HUES64 (cell line): ENCODE data around the gene PLCL1.

ENCODE experiments used
- H3K27ac ChIP-seq: 2 replicates; pipeline ENCODE4 v1.7.0; 2013; ENCODE audit warnings: low read depth, low read length, inconsistent platforms
- H3K27me3 ChIP-seq: 2 replicates; pipeline ENCODE4 v1.6.1; 2013; ENCODE audit warnings: mild to moderate bottlenecking, low read length; ENCODE audit not compliant: insufficient read depth
- H3K36me3 ChIP-seq: 2 replicates; pipeline ENCODE4 v1.6.1; 2013; ENCODE audit warnings: mild to moderate bottlenecking, low read length; ENCODE audit not compliant: insufficient read depth
- H3K4me1 ChIP-seq: 2 replicates; pipeline ENCODE4 v1.6.1; 2013; ENCODE audit warnings: mild to moderate bottlenecking, low read length, moderate library complexity; ENCODE audit not compliant: insufficient read depth
- H3K4me3 ChIP-seq: 2 replicates; pipeline ENCODE4 v1.5.1; 2013; ENCODE audit warnings: mild to moderate bottlenecking, low read length, moderate library complexity
- H3K9ac ChIP-seq: 2 replicates; pipeline ENCODE4 v1.6.1; 2013; ENCODE audit warnings: mild to moderate bottlenecking, low read depth, low read length
- H3K9me3 ChIP-seq: 2 replicates; pipeline ENCODE4 v1.6.1; 2013; ENCODE audit warnings: low read depth, low read length; ENCODE audit not compliant: insufficient read depth
- WGBS: fragments of 150-250, 120-280 bp; methylation state at CpG from one replicate; pipeline ENCODE4 v1.1.7; 2013; ENCODE audit warnings: missing lambda C conversion rate; 5-methylcytosine and 5-hydroxymethylcytosine counted together

The PLCL1 gene

DNA sequence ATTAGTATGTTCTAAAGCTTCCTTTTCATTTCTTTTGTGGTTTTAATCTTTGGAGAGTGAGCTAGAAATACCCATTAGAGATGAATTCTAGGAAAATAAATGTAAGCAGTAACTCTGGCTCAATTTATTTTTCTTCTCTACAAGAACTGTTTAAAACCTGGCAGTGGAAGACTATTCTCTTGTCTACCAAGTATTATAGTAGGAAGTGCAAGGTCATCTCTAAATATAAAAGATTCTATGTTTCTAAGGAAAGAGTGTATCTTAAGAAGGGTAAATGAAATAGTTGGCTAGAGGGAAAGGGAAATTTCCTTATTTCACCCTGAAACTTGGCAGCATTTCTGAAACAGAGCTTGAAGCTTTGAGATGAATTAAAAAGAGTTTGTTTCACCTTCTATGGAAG, 35.5 kb downstream of the PLCL1 start:
- Histone ChIP-seq H3K36me3 (no peaks in the 10 kb centered on the region), H3K9me3 (no peaks in the 10 kb centered on the region), H3K4me1 (no peaks in the 10 kb centered on the region), H3K27me3 (no peaks in the 10 kb centered on the region), H3K4me3 (no peak overlapping the region), H3K27ac (no peak overlapping the region), H3K9ac (no peak overlapping the region)

DNA sequence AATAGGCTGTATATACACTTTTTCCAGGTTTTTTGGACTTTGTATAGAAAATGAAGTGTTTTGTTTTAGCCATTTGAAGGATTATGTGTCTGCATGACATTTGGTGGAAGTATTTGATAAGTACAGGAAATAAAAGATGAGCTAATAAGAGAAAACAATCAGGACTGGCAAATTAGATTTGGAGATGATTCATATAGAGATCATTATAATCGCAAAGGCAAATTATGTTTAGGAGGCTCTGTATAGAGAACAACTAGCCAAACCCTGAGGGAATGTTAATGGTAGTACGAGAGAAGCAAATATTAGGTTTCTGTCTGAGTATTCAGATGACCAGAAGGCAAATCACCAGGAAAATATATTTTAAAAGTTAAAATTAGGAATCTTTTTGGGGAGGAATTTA, 41.7 kb downstream of the PLCL1 start:
- 96% methylated on average over 2 of the region's 2 CpGs for WGBS
- Histone ChIP-seq H3K9ac (no peak overlapping the region), H3K4me1 (no peaks in the 10 kb centered on the region), H3K27ac (no peak overlapping the region), H3K36me3 (no peaks in the 10 kb centered on the region), H3K4me3 (no peak overlapping the region), H3K9me3 (no peaks in the 10 kb centered on the region), H3K27me3 (no peaks in the 10 kb centered on the region)

DNA sequence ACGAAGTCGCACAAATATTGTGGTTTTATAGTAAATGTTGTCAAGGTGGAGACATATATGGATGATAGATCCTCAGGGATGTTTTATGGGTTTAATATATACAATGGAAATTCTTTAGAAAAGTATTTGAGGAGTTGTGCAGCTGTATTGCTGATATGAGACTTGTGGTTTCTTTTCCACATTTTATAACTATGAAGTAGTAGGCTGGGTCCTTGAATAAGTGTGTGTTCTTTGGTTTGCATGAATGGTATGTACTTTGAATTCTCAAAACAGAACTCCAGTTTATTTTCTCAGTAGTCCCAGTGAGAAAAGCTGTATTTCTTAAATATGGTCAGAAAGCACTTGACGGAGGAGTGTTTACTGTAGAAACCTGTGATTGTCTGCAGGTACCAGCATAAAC, 42.4 kb downstream of the PLCL1 start:
- no peaks in the 10 kb centered on the region for H3K4me1 ChIP-seq
- H3K4me3 ChIP-seq, result no peak overlapping the region
- WGBS, result 90% methylated on average over 2 of the region's 3 CpGs
- no peak overlapping the region for H3K9ac ChIP-seq
- no peak overlapping the region for H3K27ac ChIP-seq
- no peaks in the 10 kb centered on the region for H3K27me3 ChIP-seq
- H3K9me3 ChIP-seq, result no peaks in the 10 kb centered on the region
- H3K36me3 ChIP-seq, result no peaks in the 10 kb centered on the region

DNA sequence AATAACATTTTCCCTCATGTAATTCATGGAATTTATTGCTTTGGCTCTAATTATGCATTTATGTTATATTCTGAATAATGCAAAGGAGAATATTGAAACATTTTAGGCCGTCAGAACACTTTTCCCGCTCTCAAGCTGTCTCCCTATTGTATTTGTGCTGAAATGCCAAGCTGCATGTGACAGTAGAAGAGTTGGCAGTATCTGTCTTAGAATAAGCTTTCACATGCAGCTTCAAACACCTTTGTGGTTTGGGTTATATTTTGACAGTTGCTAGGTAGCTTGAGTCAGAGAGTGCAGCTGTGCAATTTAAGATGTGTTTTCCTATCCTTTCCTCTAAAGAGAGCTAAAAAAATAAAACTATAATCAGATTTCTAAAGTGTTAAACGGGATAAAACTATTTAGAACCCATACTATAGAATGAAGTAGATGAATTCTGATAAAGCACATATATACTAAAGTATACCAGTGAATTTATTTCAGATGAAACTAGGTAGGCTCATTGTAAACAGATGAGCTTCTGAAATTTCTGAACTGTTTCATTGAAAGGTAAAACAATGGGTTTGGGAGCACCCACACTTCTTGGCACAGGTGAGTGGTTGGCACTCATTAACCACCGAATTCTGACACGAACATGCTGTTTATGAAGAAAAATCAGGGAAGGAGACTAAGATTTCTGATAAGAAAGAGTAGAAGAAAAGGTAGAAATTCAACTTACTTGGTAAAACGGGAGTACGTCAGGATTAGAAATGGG, 43.4 kb downstream of the PLCL1 start:
- Histone ChIP-seq H3K36me3 (no peaks in the 10 kb centered on the region), H3K9ac (no peak overlapping the region), H3K4me3 (no peak overlapping the region), H3K27ac (no peak overlapping the region), H3K9me3 (no peaks in the 10 kb centered on the region), H3K27me3 (no peaks in the 10 kb centered on the region), H3K4me1 (no peaks in the 10 kb centered on the region)
- 76% methylated on average over 6 of the region's 7 CpGs for WGBS

DNA sequence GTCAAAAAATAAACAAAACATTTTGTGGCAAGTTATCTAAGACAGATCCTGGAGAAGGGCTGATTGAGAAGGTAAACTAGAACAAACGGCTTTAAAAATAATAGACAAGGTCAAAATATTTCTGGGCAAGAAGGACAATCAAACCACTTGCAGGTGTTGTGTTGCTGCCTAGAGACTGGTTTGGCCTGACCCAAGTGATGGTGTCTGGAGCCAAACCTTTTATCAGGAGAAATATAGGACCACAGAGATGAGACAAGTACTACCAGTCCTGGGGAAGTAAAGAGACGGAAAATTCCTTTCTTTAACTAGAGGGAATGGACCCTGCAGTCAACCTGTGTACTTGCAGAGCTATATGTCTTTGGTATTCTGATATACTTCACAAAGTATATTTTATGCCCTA, 44.2 kb downstream of the PLCL1 start:
- Histone ChIP-seq H3K36me3 (no peaks in the 10 kb centered on the region), H3K9me3 (no peaks in the 10 kb centered on the region), H3K4me1 (no peaks in the 10 kb centered on the region), H3K4me3 (no peak overlapping the region), H3K27ac (no peak overlapping the region), H3K27me3 (no peaks in the 10 kb centered on the region), H3K9ac (no peak overlapping the region)
- WGBS, result over 99% methylated on average over 2 of the region's 2 CpGs

DNA sequence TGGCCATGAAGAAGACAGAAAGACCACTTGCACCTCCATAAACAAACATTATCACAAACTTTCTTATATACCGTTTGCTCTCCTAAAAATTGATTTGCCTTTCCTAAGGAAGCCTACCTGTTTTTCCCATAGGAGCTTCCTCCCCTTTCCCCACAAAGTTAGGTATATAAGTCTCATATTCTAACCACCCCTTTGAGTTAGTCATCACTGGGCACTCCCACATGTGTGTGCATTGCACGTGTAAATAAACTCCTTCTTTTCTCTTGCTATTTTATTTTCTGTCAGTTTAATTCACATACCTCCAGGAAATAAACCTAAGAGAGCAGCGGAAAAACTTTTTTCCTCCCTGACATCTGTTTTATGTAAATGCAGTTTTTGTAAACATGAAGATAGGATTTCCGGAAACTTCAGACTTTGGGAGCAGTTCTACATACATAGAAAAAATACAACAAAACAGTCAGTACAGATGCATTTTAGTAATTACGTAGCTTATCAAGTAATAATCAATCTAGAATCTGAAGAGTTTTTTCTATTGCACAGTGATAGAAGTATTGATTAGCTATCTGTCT, 46.6 kb downstream of the PLCL1 start:
- H3K9ac ChIP-seq, result no peak overlapping the region
- H3K27ac ChIP-seq, result no peak overlapping the region
- no peaks in the 10 kb centered on the region for H3K9me3 ChIP-seq
- H3K4me3 ChIP-seq, result no peak overlapping the region
- WGBS, result 94% methylated on average over 4 of the region's 5 CpGs
- H3K4me1 ChIP-seq, result no peaks in the 10 kb centered on the region
- no peaks in the 10 kb centered on the region for H3K36me3 ChIP-seq
- H3K27me3 ChIP-seq, result no peaks in the 10 kb centered on the region

DNA sequence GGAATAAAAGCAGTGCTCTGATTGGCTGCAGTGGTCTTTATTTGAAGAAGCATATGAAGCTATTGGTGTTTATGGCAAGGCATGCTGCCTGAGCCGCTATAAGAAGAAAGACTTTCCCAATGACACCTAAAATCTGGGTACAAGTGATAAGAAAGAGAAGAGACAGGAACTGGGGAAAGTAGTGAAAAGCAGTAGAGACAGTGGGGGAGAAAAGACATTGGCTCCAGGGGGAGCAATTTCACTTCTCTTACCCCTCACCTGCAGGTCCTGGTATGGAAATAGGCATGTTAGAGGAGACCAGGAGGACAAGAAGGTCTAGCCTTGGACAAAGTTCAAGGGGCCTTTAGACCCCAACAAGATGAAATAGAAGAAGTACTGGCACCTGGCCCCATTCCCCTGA, 47.1 kb downstream of the PLCL1 start:
- 90% methylated on average over 1 of the region's 1 CpG for WGBS
- H3K4me1 ChIP-seq, result no peaks in the 10 kb centered on the region
- no peak overlapping the region for H3K9ac ChIP-seq
- H3K4me3 ChIP-seq, result no peak overlapping the region
- no peak overlapping the region for H3K27ac ChIP-seq
- H3K9me3 ChIP-seq, result no peaks in the 10 kb centered on the region
- H3K27me3 ChIP-seq, result no peaks in the 10 kb centered on the region
- no peaks in the 10 kb centered on the region for H3K36me3 ChIP-seq

DNA sequence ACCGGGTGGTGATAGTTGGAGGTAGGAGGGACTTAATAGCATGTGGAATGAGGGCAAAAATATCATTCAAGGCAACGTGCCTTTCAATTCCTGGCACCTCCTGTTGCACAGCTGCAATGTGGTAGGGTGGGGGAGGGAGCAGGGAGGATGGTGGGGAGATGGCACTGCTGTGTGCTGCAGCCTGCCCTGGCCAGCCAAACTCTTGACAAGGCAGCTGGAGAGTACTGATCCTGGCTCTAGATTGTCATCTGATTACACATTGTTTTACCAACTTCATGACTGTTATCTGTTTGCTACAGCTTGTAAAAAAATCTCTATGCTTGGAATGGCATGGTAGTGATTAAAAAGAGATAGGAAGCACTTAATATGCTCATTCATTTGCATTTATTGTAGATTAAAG, 47.7 kb downstream of the PLCL1 start:
- H3K27me3 ChIP-seq, result no peaks in the 10 kb centered on the region
- WGBS, result 66% methylated on average over 2 of the region's 2 CpGs
- H3K9me3 ChIP-seq, result no peaks in the 10 kb centered on the region
- H3K4me3 ChIP-seq, result no peak overlapping the region
- H3K9ac ChIP-seq, result no peak overlapping the region
- no peaks in the 10 kb centered on the region for H3K36me3 ChIP-seq
- H3K27ac ChIP-seq, result no peak overlapping the region
- H3K4me1 ChIP-seq, result peaks cover under 1% of the 10 kb centered on the region; the same call in 1 of the 2 replicates

DNA sequence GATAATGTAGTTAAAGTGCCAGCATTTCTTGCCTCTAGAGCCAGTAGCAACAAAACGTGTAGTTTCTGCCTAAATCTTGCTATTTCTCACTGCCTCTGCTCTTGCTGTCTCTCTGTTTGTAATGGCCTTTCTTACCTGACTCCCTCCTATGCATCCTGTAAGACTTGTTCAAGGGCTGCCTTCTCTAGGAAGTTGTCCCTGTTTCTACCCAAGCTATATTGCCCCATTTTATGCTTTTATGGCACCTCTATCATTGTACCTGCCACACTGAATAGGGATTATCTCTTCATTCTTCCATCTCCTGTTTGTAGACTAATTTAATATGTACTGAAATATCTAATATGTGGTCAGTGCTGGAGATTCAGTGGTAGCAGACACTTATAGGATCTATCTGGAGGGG, 49.2 kb downstream of the PLCL1 start:
- Histone ChIP-seq H3K4me3 (no peak overlapping the region), H3K4me1 (peaks cover 8% of the 10 kb centered on the region; the same call in 1 of the 2 replicates), H3K36me3 (no peaks in the 10 kb centered on the region), H3K27ac (no peak overlapping the region), H3K27me3 (no peaks in the 10 kb centered on the region), H3K9me3 (peaks cover 2% of the 10 kb centered on the region; the same call in 1 of the 2 replicates), H3K9ac (no peak overlapping the region)
- 81% methylated on average over 1 of the region's 1 CpG for WGBS

DNA sequence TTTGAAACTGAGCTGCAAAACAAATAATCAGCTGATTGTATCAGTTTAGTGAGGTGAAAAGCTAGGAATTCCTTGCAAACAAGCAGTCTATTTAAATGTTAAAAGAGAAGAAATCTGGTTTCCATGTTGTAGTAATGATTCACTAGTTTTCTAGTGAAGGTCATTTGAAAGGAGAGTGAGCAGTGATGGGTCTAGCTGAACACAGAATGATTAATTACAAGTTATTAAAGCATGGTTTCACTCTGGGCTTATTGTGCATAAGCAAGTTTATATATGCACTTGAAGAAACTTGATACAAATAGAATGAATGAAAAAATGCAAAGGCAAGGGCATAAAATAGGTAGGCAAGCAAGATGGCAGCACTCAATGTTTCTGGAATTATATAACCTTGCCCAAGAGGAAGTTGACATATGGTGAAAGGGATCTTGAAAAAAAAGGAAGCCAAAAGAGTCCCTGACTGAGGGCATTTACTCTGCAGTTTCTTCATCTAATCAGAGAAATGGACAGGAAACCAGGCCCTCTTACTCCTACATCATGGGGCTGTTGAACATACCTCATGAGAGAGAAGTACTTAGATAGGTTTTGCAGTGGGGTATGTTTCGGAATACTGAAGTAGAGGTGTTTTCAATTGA, 53.2 kb downstream of the PLCL1 start:
- no peak overlapping the region for H3K27ac ChIP-seq
- 95% methylated on average over 1 of the region's 1 CpG for whole genome bisulfite sequencing
- peaks cover 10% of the 10 kb centered on the region; the same call in 1 of the 2 replicates for H3K9me3 ChIP-seq
- H3K4me1 ChIP-seq, result peaks cover 8% of the 10 kb centered on the region; the same call in 1 of the 2 replicates
- H3K9ac ChIP-seq, result no peak overlapping the region
- no peaks in the 10 kb centered on the region for H3K36me3 ChIP-seq
- no peaks in the 10 kb centered on the region for H3K27me3 ChIP-seq
- H3K4me3 ChIP-seq, result no peak overlapping the region

DNA sequence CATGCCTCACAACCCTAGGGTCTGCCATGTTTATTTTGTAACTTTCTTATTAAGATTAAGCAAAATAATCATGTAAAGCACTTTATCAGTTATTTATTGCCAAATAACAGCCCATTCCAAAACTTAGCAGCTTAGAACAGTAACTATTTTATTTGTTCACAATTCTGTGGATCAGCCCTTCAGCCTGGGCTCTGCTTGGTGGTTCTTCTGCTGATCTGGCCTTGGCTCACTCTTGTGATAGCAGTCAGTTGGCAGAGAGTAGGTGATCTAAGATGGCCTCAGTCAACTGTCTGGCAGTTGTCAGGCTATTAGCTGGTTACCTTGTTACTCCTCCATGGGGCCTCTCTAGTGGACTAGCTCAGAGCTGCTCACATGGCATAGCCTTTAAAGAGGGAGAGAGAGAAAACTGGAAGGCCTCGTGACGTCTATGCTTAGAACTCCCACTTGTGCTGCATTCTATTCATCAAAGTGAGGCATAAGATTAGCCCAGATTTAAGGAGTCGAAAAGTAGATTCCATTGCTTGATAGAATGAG, 54.3 kb downstream of the PLCL1 start:
- Histone ChIP-seq H3K36me3 (no peaks in the 10 kb centered on the region), H3K9me3 (peaks cover 10% of the 10 kb centered on the region; the same call in 1 of the 2 replicates), H3K4me1 (peaks cover 8% of the 10 kb centered on the region; the same call in 1 of the 2 replicates), H3K27ac (no peak overlapping the region), H3K27me3 (no peaks in the 10 kb centered on the region), H3K9ac (no peak overlapping the region), H3K4me3 (no peak overlapping the region)
- WGBS, result 62% methylated on average over 3 of the region's 3 CpGs
